SIG-M5 (cell line): ENCODE data around the gene STK11IP.

ENCODE experiments used
- DNase-seq: peaks from one replicate; lab custom pipeline; 2025; lab: John Stamatoyannopoulos, UW

The STK11IP gene

GRCh38 chr2:219581346-219581745 lies 16.3 kb upstream of the STK11IP start:
- DNase-seq, result no peak

- no peak for DNase-seq
Observed at GRCh38 chr2:219591091-219591490, 6.6 kb upstream of the STK11IP start.

GRCh38 chr2:219592736-219593135 lies 4.9 kb upstream of the STK11IP start:
- DNase-seq, result no peak

GRCh38 chr2:219593154-219593553 lies 4.5 kb upstream of the STK11IP start:
- DNase-seq, result no peak

- no peak for DNase-seq
Observed at GRCh38 chr2:219595256-219595655, 2.4 kb upstream of the STK11IP start.

- no peak for DNase-seq
Observed at GRCh38 chr2:219596954-219597551, 604 bp upstream of the STK11IP start.

GRCh38 chr2:219598308-219599078 lies 836 bp downstream of the STK11IP start:
- DNase-seq, result no peak

GRCh38 chr2:219603771-219604170 lies 6.1 kb downstream of the STK11IP start:
- DNase-seq, result peak; percentile 51

GRCh38 chr2:219605607-219605954 lies 7.9 kb downstream of the STK11IP start:
- no peak for DNase-seq

GRCh38 chr2:219607931-219608330 lies 10.3 kb downstream of the STK11IP start:
- DNase-seq, result no peak

- DNase-seq, result no peak
Observed at GRCh38 chr2:219608399-219608964, 10.8 kb downstream of the STK11IP start.

- DNase-seq, result no peak
Observed at GRCh38 chr2:219609149-219609750, 11.6 kb downstream of the STK11IP start.

GRCh38 chr2:219611306-219611705 lies 13.6 kb downstream of the STK11IP start:
- no peak for DNase-seq

- DNase-seq, result no peak
Observed at GRCh38 chr2:219611866-219612576, 14.4 kb downstream of the STK11IP start.

- no peak for DNase-seq
Observed at GRCh38 chr2:219612577-219613286, 15.1 kb downstream of the STK11IP start.

- DNase-seq, result no peak
Observed at GRCh38 chr2:219613461-219614070, 15.9 kb downstream of the STK11IP start.

- DNase-seq, result no peak
Observed at GRCh38 chr2:219614076-219614860, 16.6 kb downstream of the STK11IP start.

GRCh38 chr2:219615036-219615435 lies 17.4 kb downstream of the STK11IP start:
- DNase-seq, result no peak

- DNase-seq, result no peak
Observed at GRCh38 chr2:219615894-219616293, 18.2 kb downstream of the STK11IP start.

- no peak for DNase-seq
Observed at GRCh38 chr2:219616550-219616949, 18.9 kb downstream of the STK11IP start.

- no peak for DNase-seq
Observed at GRCh38 chr2:219618733-219619122, 21.1 kb downstream of the STK11IP start.
